ENCODE measurements around the gene CAPN2. TPM values are rescaled to one million over a fixed set of nuclear protein-coding genes. Genes with fewer than 3 reads are reported as not detected.
"Not testable (repeated sequence)": the region's sequence is repeated elsewhere in the genome, so short reads cannot be mapped to it uniquely, and the experiment has no call there.

Gene CAPN2
- total and polyA plus RNA-seq, 2 donors (not counting 1 experiment from before 2014, with no cell fraction given): 63.9 to 79.6 TPM

DNA sequence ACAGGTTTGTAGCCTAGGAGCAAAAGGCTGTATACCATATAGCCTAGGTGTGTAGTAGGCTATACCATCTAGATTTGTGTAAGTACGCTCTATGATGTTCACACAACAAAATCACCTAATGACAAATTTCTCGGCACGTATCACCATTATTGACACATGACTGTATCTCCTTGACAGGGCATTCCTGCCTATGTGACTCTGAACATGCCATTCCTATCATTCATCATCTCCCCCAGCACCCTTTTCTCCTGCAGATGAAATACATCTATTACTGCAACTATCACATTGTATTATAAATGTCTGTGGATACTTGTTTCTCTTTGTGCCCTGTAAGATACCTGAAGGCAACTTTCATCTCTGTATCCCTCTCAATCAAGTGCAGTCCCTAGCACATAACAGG, 103.5 kb downstream of the CAPN2 start:
- DNase-seq (no peak), ATAC-seq (ENCODE audit: low read depth) (no peak)
- intact Hi-C loops (cut with micrococcal nuclease): no loop called here
- Histone ChIP-seq H3K4me3 (ENCODE audit: control extremely low read depth in 1 of 5, extremely low read depth in 1 of 5, insufficient read depth in 1 of 5, low read depth in 2 of 5, low read length in 4 of 5) (no peak overlapping the region), H3K36me3 (replicated peaks in 1 of 2; ENCODE audit: control extremely low read depth in 1 of 2, control insufficient read depth in 1 of 2, extremely low read depth in 1 of 2, insufficient read depth in 2 of 2, low read length in 1 of 2) (peaks cover 15 to 32% of the 10 kb centered on the region in 2 experiments), H3K4me2 (replicated peaks; ENCODE audit: low read depth, low read length, poor library complexity, severe bottlenecking) (no peak overlapping the region), H3K9ac (ENCODE audit: low read length) (no peak overlapping the region), H3K9me3 (ENCODE audit: control extremely low read depth in 1 of 3, control insufficient read depth in 2 of 3, insufficient read depth in 1 of 3, low read length in 2 of 3) (no peaks in the 10 kb centered on the region), H3K27me3 (replicated peaks in 1 of 4; ENCODE audit: control extremely low read depth in 1 of 4, control insufficient read depth in 3 of 4, insufficient read depth in 4 of 4, low read length in 3 of 4) (no peaks in the 10 kb centered on the region), H3K4me1 (ENCODE audit: control insufficient read depth in 2 of 2, insufficient read depth in 2 of 2, low read length in 2 of 2) (no peaks in the 10 kb centered on the region), H2AFZ (ENCODE audit: insufficient read depth, low read depth, low read length, poor library complexity, severe bottlenecking) (no peak overlapping the region), H3K27ac (ENCODE audit: low read length in 2 of 2) (no peak overlapping the region), H4K20me1 (ENCODE audit: control insufficient read depth, insufficient read depth, low read length, poor library complexity, severe bottlenecking) (peaks cover 11% of the 10 kb centered on the region), H3K79me2 (ENCODE audit: control insufficient read depth, insufficient read depth, low read length) (peaks cover 22% of the 10 kb centered on the region)
- 100% methylated on average over 3 of the region's 3 CpGs for WGBS (ENCODE audit: insufficient coverage)
- CTCF ChIA-PET: no interaction called here
- no peak for TF ChIP-seq EZH2 (IDR thresholded peaks at IDR 0.05; ENCODE audit: borderline replicate concordance, insufficient read depth, low read depth, low read length, poor library complexity, severe bottlenecking)
- TF ChIP-seq, protein P1, sequence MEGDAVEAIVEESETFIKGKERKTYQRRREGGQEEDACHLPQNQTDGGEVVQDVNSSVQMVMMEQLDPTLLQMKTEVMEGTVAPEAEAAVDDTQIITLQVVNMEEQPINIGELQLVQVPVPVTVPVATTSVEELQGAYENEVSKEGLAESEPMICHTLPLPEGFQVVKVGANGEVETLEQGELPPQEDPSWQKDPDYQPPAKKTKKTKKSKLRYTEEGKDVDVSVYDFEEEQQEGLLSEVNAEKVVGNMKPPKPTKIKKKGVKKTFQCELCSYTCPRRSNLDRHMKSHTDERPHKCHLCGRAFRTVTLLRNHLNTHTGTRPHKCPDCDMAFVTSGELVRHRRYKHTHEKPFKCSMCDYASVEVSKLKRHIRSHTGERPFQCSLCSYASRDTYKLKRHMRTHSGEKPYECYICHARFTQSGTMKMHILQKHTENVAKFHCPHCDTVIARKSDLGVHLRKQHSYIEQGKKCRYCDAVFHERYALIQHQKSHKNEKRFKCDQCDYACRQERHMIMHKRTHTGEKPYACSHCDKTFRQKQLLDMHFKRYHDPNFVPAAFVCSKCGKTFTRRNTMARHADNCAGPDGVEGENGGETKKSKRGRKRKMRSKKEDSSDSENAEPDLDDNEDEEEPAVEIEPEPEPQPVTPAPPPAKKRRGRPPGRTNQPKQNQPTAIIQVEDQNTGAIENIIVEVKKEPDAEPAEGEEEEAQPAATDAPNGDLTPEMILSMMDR (IDR thresholded peaks at IDR 0.05): no peak
- POLR2A ChIA-PET: no interaction called here
- Mint-ChIP-seq H3K27me3 (no peaks in the 10 kb centered on the region), H3K9me3 (ENCODE audit: insufficient read depth) (no peaks in the 10 kb centered on the region), H3K27ac (no peak overlapping the region), H3K4me3 (no peak overlapping the region), H3K4me1 (peaks cover 9% of the 10 kb centered on the region)

- not testable (repeated sequence) for H3K9me3 Mint-ChIP-seq (ENCODE audit: insufficient read depth)
- peaks cover 14% of the 10 kb centered on the region for H3K4me1 Mint-ChIP-seq
- CTCF ChIA-PET: interaction anchor here (0.7 kb wide), 1 partner anchor 12 kb away, joined by 4 read pairs; no protein-coding TSS in a partner anchor
These were observed 104.9 kb downstream of the CAPN2 start for GRCh38 chr1:223817265-223817664.

More at GRCh38 chr1:223817265-223817664, 104.9 kb downstream of the CAPN2 start:
- Histone ChIP-seq H3K79me2 (ENCODE audit: control insufficient read depth, insufficient read depth, low read length) (peaks cover 33% of the 10 kb centered on the region), H4K20me1 (ENCODE audit: control insufficient read depth, insufficient read depth, low read length, poor library complexity, severe bottlenecking) (peaks cover 11% of the 10 kb centered on the region), H3K36me3 (replicated peaks in 1 of 2; ENCODE audit: control extremely low read depth in 1 of 2, control insufficient read depth in 1 of 2, extremely low read depth in 1 of 2, insufficient read depth in 2 of 2, low read length in 1 of 2) (peaks cover 15 to 32% of the 10 kb centered on the region in 2 experiments)
- H3K27ac Mint-ChIP-seq; H3K9ac ChIP-seq (ENCODE audit: low read length); intact Hi-C loops (cut with micrococcal nuclease); H3K27me3 ChIP-seq (replicated peaks in 1 of 4; ENCODE audit: control extremely low read depth in 1 of 4, control insufficient read depth in 3 of 4, insufficient read depth in 4 of 4, low read length in 3 of 4); H3K27ac ChIP-seq (ENCODE audit: low read length in 2 of 2); POLR2A ChIA-PET; H3K4me3 ChIP-seq (ENCODE audit: control extremely low read depth in 1 of 5, extremely low read depth in 1 of 5, insufficient read depth in 1 of 5, low read depth in 2 of 5, low read length in 4 of 5); DNase-seq; H3K27me3 Mint-ChIP-seq; ATAC-seq (ENCODE audit: low read depth); H3K4me1 ChIP-seq (ENCODE audit: control insufficient read depth in 2 of 2, insufficient read depth in 2 of 2, low read length in 2 of 2); H2AFZ ChIP-seq (ENCODE audit: insufficient read depth, low read depth, low read length, poor library complexity, severe bottlenecking); H3K9me3 ChIP-seq (ENCODE audit: control extremely low read depth in 1 of 3, control insufficient read depth in 2 of 3, insufficient read depth in 1 of 3, low read length in 2 of 3); H3K4me3 Mint-ChIP-seq; H3K4me2 ChIP-seq (replicated peaks; ENCODE audit: low read depth, low read length, poor library complexity, severe bottlenecking): not testable (repeated sequence)
